WTC11 (cell line): ENCODE measurements around the gene ITPRIP.

ENCODE experiments used
- CDX4 ChIP-seq: fragments of 250-450 bp; sonication (Bioruptor Pico); IDR thresholded peaks from 2 replicates; pipeline ENCODE4 v1.9.0; 2021; ENCODE audit warnings: moderate library complexity, mild to moderate bottlenecking, inconsistent platforms, borderline replicate concordance
- JUN ChIP-seq: sonication (generic); formaldehyde crosslinking; IDR thresholded peaks from 2 replicates; pipeline ENCODE4 v1.8.0; 2023; ENCODE audit warnings: mild to moderate bottlenecking, missing genetic modification reagents
- MAX ChIP-seq: sonication (generic); formaldehyde crosslinking; IDR thresholded peaks from 2 replicates; pipeline ENCODE4 v1.8.0; 2022; ENCODE audit warnings: mild to moderate bottlenecking, missing genetic modification reagents
- NR2C2 ChIP-seq: sonication (generic); formaldehyde crosslinking; IDR thresholded peaks from 2 replicates; pipeline ENCODE4 v1.8.0; 2022; ENCODE audit warnings: mild to moderate bottlenecking, missing genetic modification reagents
- ZNF121 ChIP-seq: sonication (generic); formaldehyde crosslinking; IDR thresholded peaks from 2 replicates; pipeline ENCODE4 v1.8.0; 2023; ENCODE audit warnings: missing genetic modification reagents
- ZNF281 ChIP-seq: sonication (generic); formaldehyde crosslinking; IDR thresholded peaks from 2 replicates; pipeline ENCODE4 v1.8.0; 2023; ENCODE audit warnings: mild to moderate bottlenecking, missing genetic modification reagents
- ZNF512 ChIP-seq: sonication (generic); formaldehyde crosslinking; IDR thresholded peaks from 2 replicates; pipeline ENCODE4 v1.8.1; 2022; ENCODE audit warnings: missing genetic modification reagents, borderline replicate concordance

GRCh38 chr10:104328896-104329710 is 9.2 kb downstream of the ITPRIP start:
- TF ChIP-seq JUN (CRISPR knock-in tag) (no peak), ZNF512 (no peak), MAX (CRISPR knock-in tag) (no peak), ZNF281 (CRISPR knock-in tag) (no peak), CDX4 (CRISPR knock-in tag) (no peak), ZNF121 (CRISPR knock-in tag) (no peak), NR2C2 (CRISPR knock-in tag) (no peak)
